ENCODE data around the gene TBC1D7. TPM values are rescaled to one million over a fixed set of nuclear protein-coding genes. Genes with fewer than 3 reads are reported as not detected.

The TBC1D7 gene
- total RNA-seq, 1 experiment from 2014 or later: 152 TPM

DNA sequence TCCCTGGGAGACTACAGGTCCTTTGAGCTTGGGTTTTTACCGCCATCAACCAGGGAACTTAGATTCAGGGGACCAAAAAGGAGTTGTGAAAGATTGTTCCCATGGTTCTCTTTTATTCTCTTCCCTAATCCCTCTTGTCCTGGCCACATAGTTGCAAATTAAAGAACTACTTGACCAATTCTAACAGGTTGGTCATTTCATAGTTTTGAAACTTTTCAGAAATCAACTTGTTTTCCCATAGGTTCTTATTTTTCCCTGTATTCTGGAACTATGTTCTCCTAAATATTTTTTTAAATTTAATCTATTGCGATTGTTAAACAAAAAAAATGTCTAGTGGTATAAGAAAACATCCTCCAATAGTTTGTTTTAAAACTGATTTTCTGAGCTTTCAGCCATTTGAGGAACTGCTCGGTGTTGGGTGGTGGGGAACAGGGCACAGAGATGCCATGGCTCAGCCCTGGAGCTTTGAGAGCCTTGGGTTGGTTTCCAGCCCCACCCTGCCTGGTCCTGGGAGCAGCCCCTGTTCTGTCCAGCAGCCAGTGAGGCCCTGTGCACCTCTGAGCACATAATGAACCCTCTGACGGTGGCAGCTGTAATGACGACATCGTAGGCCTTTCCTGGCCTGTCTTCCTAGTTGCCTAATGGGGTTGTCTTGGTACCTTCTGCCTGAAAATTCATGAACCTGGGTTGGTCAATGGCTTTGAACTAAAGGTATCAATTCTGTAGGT is 53.5 kb downstream of the TBC1D7 start:
- TF ChIP-seq, protein P1, sequence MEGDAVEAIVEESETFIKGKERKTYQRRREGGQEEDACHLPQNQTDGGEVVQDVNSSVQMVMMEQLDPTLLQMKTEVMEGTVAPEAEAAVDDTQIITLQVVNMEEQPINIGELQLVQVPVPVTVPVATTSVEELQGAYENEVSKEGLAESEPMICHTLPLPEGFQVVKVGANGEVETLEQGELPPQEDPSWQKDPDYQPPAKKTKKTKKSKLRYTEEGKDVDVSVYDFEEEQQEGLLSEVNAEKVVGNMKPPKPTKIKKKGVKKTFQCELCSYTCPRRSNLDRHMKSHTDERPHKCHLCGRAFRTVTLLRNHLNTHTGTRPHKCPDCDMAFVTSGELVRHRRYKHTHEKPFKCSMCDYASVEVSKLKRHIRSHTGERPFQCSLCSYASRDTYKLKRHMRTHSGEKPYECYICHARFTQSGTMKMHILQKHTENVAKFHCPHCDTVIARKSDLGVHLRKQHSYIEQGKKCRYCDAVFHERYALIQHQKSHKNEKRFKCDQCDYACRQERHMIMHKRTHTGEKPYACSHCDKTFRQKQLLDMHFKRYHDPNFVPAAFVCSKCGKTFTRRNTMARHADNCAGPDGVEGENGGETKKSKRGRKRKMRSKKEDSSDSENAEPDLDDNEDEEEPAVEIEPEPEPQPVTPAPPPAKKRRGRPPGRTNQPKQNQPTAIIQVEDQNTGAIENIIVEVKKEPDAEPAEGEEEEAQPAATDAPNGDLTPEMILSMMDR (IDR thresholded peaks at IDR 0.05; ENCODE audit: insufficient read depth in 1 of 2, low read depth in 1 of 2, low read length in 1 of 2, severe bottlenecking in 1 of 2, unreplicated experiment in 1 of 2): no peak
- Histone ChIP-seq H3K27me3 (replicated peaks; ENCODE audit: control insufficient read depth, insufficient read depth, low read length) (no peaks in the 10 kb centered on the region), H3K4me1 (peaks cover 26% of the 10 kb centered on the region), H3K36me3 (ENCODE audit: control insufficient read depth, insufficient read depth, low read length) (no peaks in the 10 kb centered on the region), H3K4me3 (ENCODE audit: low read depth, low read length) (no peak overlapping the region), H3K9me3 (no peaks in the 10 kb centered on the region)
- DNase-seq: no peak
- Mint-ChIP-seq H3K27ac (ENCODE audit: unreplicated experiment) (peak overlapping the region; percentile 45), H3K4me1 (ENCODE audit: low read depth, unreplicated experiment) (peaks cover 14% of the 10 kb centered on the region), H3K9me3 (ENCODE audit: unreplicated experiment) (no peaks in the 10 kb centered on the region), H3K36me3 (ENCODE audit: insufficient read depth, unreplicated experiment) (no peaks in the 10 kb centered on the region), H3K4me3 (ENCODE audit: unreplicated experiment) (peak overlapping the region; percentile 42), H3K27me3 (ENCODE audit: insufficient read depth, unreplicated experiment) (no peaks in the 10 kb centered on the region)
- no TSS peak for BruUV-seq (replicated peaks)
- CTCF ChIA-PET: interaction anchor here (0.7 kb wide), 1 partner anchor 57 kb away, joined by 3 read pairs; no protein-coding TSS in a partner anchor
- intact Hi-C loops (cut with micrococcal nuclease; ENCODE audit: unreplicated experiment): loop anchor here (5.0 kb wide), 1 partner anchor 363 kb away; no protein-coding TSS in a partner anchor
- POLR2A ChIA-PET: no interaction called here

DNA sequence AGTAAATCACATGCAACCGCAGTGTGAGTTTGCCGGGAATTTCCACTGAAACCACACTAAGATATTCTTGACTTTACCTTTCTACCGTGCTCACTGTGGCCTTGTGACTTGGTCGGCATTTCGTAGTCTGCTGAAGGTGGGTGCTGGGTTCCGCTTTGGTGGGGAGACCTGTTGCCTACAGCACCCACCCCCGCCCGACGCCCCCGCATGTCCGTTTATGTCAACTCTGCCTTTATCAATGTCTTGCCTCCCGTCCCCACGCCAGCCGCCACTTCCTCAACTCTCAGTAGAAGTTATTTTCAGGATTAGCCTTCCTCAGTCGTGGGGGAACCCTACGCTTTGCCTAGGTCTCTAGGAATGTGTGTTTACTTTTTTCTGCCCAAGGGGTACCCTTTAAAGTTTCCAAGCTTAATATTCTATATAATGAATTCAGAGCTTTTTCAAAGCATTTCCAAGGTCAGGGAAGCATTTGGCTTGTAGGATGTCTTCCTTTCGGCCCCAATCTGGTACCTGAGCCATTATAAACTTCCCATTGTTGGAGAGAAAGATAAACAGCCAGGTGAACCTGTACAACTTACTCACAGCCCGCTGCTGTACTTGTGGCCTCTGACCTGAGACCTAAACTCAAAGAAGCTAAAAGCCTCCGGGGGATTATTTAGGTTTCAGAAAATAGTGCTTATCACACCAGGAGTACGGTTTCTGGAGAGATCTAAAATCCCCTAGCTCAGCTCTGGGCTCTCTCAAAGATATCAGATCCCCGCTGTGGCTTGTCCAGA is 54.2 kb downstream of the TBC1D7 start:
- Histone ChIP-seq H3K4me3 (ENCODE audit: low read depth, low read length) (no peak overlapping the region), H3K4me1 (peaks cover 34% of the 10 kb centered on the region), H3K27me3 (replicated peaks; ENCODE audit: control insufficient read depth, insufficient read depth, low read length) (no peaks in the 10 kb centered on the region), H3K9me3 (no peaks in the 10 kb centered on the region), H3K36me3 (ENCODE audit: control insufficient read depth, insufficient read depth, low read length) (no peaks in the 10 kb centered on the region)
- CTCF ChIA-PET: interaction anchor here (0.7 kb wide), 1 partner anchor 56 kb away, joined by 3 read pairs; no protein-coding TSS in a partner anchor
- Mint-ChIP-seq H3K9me3 (ENCODE audit: unreplicated experiment) (no peaks in the 10 kb centered on the region), H3K27ac (ENCODE audit: unreplicated experiment) (peak overlapping the region; percentile 45), H3K4me1 (ENCODE audit: low read depth, unreplicated experiment) (peaks cover 22% of the 10 kb centered on the region), H3K4me3 (ENCODE audit: unreplicated experiment) (peak overlapping the region; percentile 42), H3K27me3 (ENCODE audit: insufficient read depth, unreplicated experiment) (no peaks in the 10 kb centered on the region), H3K36me3 (ENCODE audit: insufficient read depth, unreplicated experiment) (no peaks in the 10 kb centered on the region)
- POLR2A ChIA-PET: no interaction called here
- intact Hi-C loops (cut with micrococcal nuclease; ENCODE audit: unreplicated experiment): no loop called here
- TF ChIP-seq, protein P1 (IDR thresholded peaks at IDR 0.05; ENCODE audit: insufficient read depth in 1 of 2, low read depth in 1 of 2, low read length in 1 of 2, severe bottlenecking in 1 of 2, unreplicated experiment in 1 of 2): no peak
- peak; percentile 38 to 50 for DNase-seq
- no TSS peak for BruUV-seq (replicated peaks)

DNA sequence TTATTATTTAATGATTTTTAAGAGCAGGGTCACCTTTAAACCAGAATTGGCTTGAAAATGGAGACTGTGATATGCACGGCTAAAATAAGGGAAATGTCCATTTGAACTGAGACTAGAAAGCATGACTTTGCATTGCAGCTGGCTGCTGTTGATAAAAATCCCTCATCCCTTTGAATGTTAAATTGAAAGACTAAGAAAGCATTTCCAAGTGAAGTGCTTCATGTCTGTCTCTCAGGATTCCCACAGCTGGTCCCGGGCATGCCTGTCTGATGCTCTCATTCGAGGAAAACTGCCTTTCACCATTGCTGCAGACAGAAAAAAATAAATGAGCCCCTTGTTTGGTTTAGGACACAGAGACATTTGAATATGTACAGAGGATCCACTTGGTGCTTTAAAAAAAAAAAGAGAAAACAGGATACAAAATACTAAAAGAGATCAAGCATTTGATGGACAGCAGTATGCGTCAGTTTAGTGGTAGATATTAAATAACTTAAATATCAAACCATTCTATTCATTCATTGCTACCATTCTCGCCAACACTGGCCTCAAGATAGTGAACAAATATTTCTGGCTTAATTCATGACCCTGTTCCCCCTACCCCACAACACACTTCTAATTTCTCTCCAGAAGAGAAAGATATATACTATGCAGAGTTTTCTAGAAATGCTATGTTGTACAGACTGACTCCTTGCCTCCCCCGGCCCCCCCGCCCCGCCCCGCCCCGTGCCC is 55.0 kb downstream of the TBC1D7 start:
- no TSS peak for BruUV-seq (replicated peaks)
- intact Hi-C loops (cut with micrococcal nuclease; ENCODE audit: unreplicated experiment): no loop called here
- CTCF ChIA-PET: no interaction called here
- Histone ChIP-seq H3K4me1 (peaks cover 41% of the 10 kb centered on the region), H3K36me3 (ENCODE audit: control insufficient read depth, insufficient read depth, low read length) (no peaks in the 10 kb centered on the region), H3K9me3 (no peaks in the 10 kb centered on the region), H3K4me3 (ENCODE audit: low read depth, low read length) (no peak overlapping the region), H3K27me3 (replicated peaks; ENCODE audit: control insufficient read depth, insufficient read depth, low read length) (no peaks in the 10 kb centered on the region)
- peak overlapping the region; percentile 45 for H3K27ac Mint-ChIP-seq (ENCODE audit: unreplicated experiment)
- peak overlapping the region; percentile 42 for H3K4me3 Mint-ChIP-seq (ENCODE audit: unreplicated experiment)
- H3K4me1 Mint-ChIP-seq (ENCODE audit: low read depth, unreplicated experiment): peaks cover 29% of the 10 kb centered on the region
- TF ChIP-seq, protein P1 (IDR thresholded peaks at IDR 0.05; ENCODE audit: insufficient read depth in 1 of 2, low read depth in 1 of 2, low read length in 1 of 2, severe bottlenecking in 1 of 2, unreplicated experiment in 1 of 2): no peak
- H3K36me3 Mint-ChIP-seq (ENCODE audit: insufficient read depth, unreplicated experiment): no peaks in the 10 kb centered on the region
- no peaks in the 10 kb centered on the region for H3K9me3 Mint-ChIP-seq (ENCODE audit: unreplicated experiment)
- POLR2A ChIA-PET: no interaction called here
- no peak for DNase-seq
- no peaks in the 10 kb centered on the region for H3K27me3 Mint-ChIP-seq (ENCODE audit: insufficient read depth, unreplicated experiment)

Measured in Caco-2 (cell line).